Panc1 (cell line): ENCODE data around the gene MARS2. TPM values are rescaled to one million over a fixed set of nuclear protein-coding genes. Genes with fewer than 3 reads are reported as not detected.
"Not testable (repeated sequence)": the region's sequence is repeated elsewhere in the genome, so short reads cannot be mapped to it uniquely, and the experiment has no call there.

Source experiments
- ATAC-seq: fragments of 200-7000 bp; cut with Tn5 transposase; 2 replicates; pipeline ENCODE4 v1.9.1; 2020; ENCODE audit warnings: mild to moderate bottlenecking, moderate library complexity
- BruUV-seq: library from RNA; stranded (reverse); fragments of 400-500 nt; replicated peaks from 2 replicates; lab custom pipeline; 2021; lab: Mats Ljungman, UMichigan
- CTCF ChIA-PET: fragments of 300-600 bp; sonication (Branson Sonifier 250); formaldehyde crosslinking; loops from one replicate; lab custom pipeline; 2022; ENCODE audit warnings: antibody characterized with exemption; lab: Charles Lee
- POLR2A ChIA-PET: fragments of 300-600 bp; sonication (Branson Sonifier 250); formaldehyde crosslinking; loops from one replicate; lab custom pipeline; 2022; ENCODE audit warnings: antibody characterized with exemption; lab: Charles Lee
- DNase-seq: peaks from one replicate; pipeline ENCODE4 v3.0.0-alpha.2; 2010; ENCODE audit warnings: low read depth, low spot score
- H3K27ac ChIP-seq: 2 replicates; pipeline ENCODE4 v1.5.1; 2011; ENCODE audit warnings: mild to moderate bottlenecking, low read length, inconsistent platforms
- H3K27me3 ChIP-seq: fragments of 200-500 bp; sonication (Bioruptor generic); 2 replicates; pipeline ENCODE4 v1.6.0; 2014; ENCODE audit warnings: low read length, inconsistent platforms; ENCODE audit not compliant: control insufficient read depth, insufficient read depth
- H3K36me3 ChIP-seq: fragments of 200-500 bp; sonication (Bioruptor generic); 2 replicates; pipeline ENCODE4 v1.5.1; 2014; ENCODE audit warnings: inconsistent platforms, mild to moderate bottlenecking, low read length, moderate library complexity; ENCODE audit not compliant: control insufficient read depth, insufficient read depth
- H3K4me1 ChIP-seq: 2 replicates; pipeline ENCODE4 v1.5.1; 2011; ENCODE audit warnings: inconsistent platforms, mild to moderate bottlenecking, low read length, moderate library complexity; ENCODE audit not compliant: control insufficient read depth, insufficient read depth
- H3K4me3 ChIP-seq, 2 experiments: 2 replicates each; pipeline ENCODE4 v1.5.1; 2011 to 2012; ENCODE audit warnings: low read depth in 2 of 2, low read length in 2 of 2, mild to moderate bottlenecking in 2 of 2, inconsistent platforms in 1 of 2, moderate library complexity in 1 of 2
- H3K9me3 ChIP-seq: fragments of 200-500 bp; sonication (Bioruptor generic); 2 replicates; pipeline ENCODE4 v1.5.1; 2014; ENCODE audit warnings: low read depth, mild to moderate bottlenecking, inconsistent platforms, low read length, moderate library complexity; ENCODE audit not compliant: control insufficient read depth, insufficient read depth
- CTCF ChIP-seq: fragments of 450-650 bp; IDR thresholded peaks from 2 replicates; pipeline ENCODE4 v1.5.1; 2017; ENCODE audit warnings: mild to moderate bottlenecking
- POLR2AphosphoS5 ChIP-seq: IDR thresholded peaks from 2 replicates; pipeline ENCODE4 v1.6.1; 2012; ENCODE audit warnings: mild to moderate bottlenecking, low read depth, low read length, moderate library complexity
- REST ChIP-seq, 2 experiments: IDR thresholded peaks; 2 replicates each; pipeline ENCODE4 v1.6.1; 2011 to 2012; ENCODE audit warnings: low read depth in 2 of 2, control low read depth in 1 of 2, low read length in 1 of 2, mild to moderate bottlenecking in 1 of 2, moderate library complexity in 1 of 2; ENCODE audit not compliant: insufficient read depth in 1 of 2
- SIN3A ChIP-seq: IDR thresholded peaks from 2 replicates; pipeline ENCODE4 v1.6.1; 2012; ENCODE audit warnings: low read depth, mild to moderate bottlenecking, low read length, moderate library complexity, borderline replicate concordance; ENCODE audit not compliant: insufficient read depth
- TCF7L2 ChIP-seq: IDR thresholded peaks from 2 replicates; pipeline ENCODE4 v1.6.1; 2011; ENCODE audit warnings: mild to moderate bottlenecking, low read depth, low read length, inconsistent platforms
- in situ Hi-C: cut with HindIII; loops from 2 replicates; pipeline ENCODE4 v1.10.0; 2016; ENCODE audit warnings: low sequenced_read_pairs, low pct_unique_long_range_greater_than_20kb
- intact Hi-C: fragments of 100-400 bp; cut with micrococcal nuclease; formaldehyde crosslinking; loops from one replicate; pipeline ENCODE4 v1.10.0; 2022; ENCODE audit not compliant: unreplicated experiment
- total RNA-seq: library from RNA; stranded (reverse); gene quantifications from one replicate; pipeline ENCODE4 v1.2.1, GENCODE V29; 2021; ENCODE audit not compliant: unreplicated experiment

Gene MARS2
- total RNA-seq, 1 experiment from 2014 or later: 8.7 TPM

- DNase-seq, CTCF ChIA-PET, intact Hi-C loops, ATAC-seq, H3K27me3 ChIP-seq, H3K4me1 ChIP-seq, H3K4me3 ChIP-seq, H3K36me3 ChIP-seq, H3K9me3 ChIP-seq, H3K27ac ChIP-seq, BruUV-seq, POLR2A ChIA-PET, in situ Hi-C loops: not testable (repeated sequence)
Measured at GRCh38 chr2:197696571-197696970, 8.6 kb upstream of the MARS2 start.

- H3K9me3 ChIP-seq, H3K4me3 ChIP-seq, in situ Hi-C loops, POLR2A ChIA-PET, intact Hi-C loops, H3K27me3 ChIP-seq, H3K36me3 ChIP-seq, H3K4me1 ChIP-seq, DNase-seq, H3K27ac ChIP-seq, BruUV-seq, ATAC-seq, CTCF ChIA-PET: not testable (repeated sequence)
Measured at GRCh38 chr2:197699724-197700123, 5.4 kb upstream of the MARS2 start.

- DNase-seq: no peak
- no TSS peak for BruUV-seq
- H3K4me1 ChIP-seq: no peaks in the 10 kb centered on the region
- H3K9me3 ChIP-seq: no peaks in the 10 kb centered on the region
- ChIA-PET POLR2A (no interaction called here), CTCF (no interaction called here)
- H3K27ac ChIP-seq: no peak overlapping the region
- TF ChIP-seq TCF7L2: no peak
- TF ChIP-seq REST (IDR thresholded peaks at IDR 0.05; ENCODE audit: insufficient read depth in 1 of 2, low read depth in 2 of 2, low read length in 1 of 2): no peak
- no peak for TF ChIP-seq POLR2AphosphoS5
- TF ChIP-seq SIN3A: no peak
- TF ChIP-seq CTCF: no peak
- peaks cover 3% of the 10 kb centered on the region; the same call in 1 of the 2 replicates for H3K36me3 ChIP-seq
- ATAC-seq: no peak
- intact Hi-C loops: no loop called here
- H3K27me3 ChIP-seq: no peaks in the 10 kb centered on the region
- in situ Hi-C loops: no loop called here
- H3K4me3 ChIP-seq: no peak overlapping the region
Measured at GRCh38 chr2:197700960-197701359, 4.2 kb upstream of the MARS2 start.
